Pancreas (tissue), 10 donors: ENCODE measurements around the gene PRDM11. TPM values are rescaled to one million over a fixed set of nuclear protein-coding genes. Genes with fewer than 3 reads are reported as not detected.
A peak's percentile ranks its signal among the peaks of the same experiment; 100 is the strongest.

Experiments
- ATAC-seq, 4 donors: fragments of 200-7000 bp; cut with Tn5 transposase; one replicate each; pipeline versions ENCODE4 v1.8.0 to v1.9.1; 2020; ENCODE audit warnings: mild to moderate bottlenecking in 4 of 4, moderate library complexity in 4 of 4
- DNase-seq, 6 donors: peaks; one replicate each; pipeline ENCODE4 v3.0.0-alpha.2; 2020
- FAIRE-seq: peaks from 2 replicates; lab custom pipeline; 2012; peaks lifted over from hg19 to GRCh38; lab: Jason Lieb, UNC
- H3K27ac ChIP-seq, 4 donors: fragments of 200-600 bp; sonication (generic); 1 replicate in 3 of 4; 2 replicates in 1 of 4; pipeline versions ENCODE4 v1.5.0 to v1.8.0; 2020
- H3K27me3 ChIP-seq, 4 donors: fragments of 200-600 bp; one replicate each; pipeline ENCODE4 v1.8.0; 2021
- H3K36me3 ChIP-seq, 3 donors: fragments of 200-600 bp; sonication (generic) in 1 of 3; one replicate each; pipeline versions ENCODE4 v1.5.0 to v1.8.0; 2020 to 2021
- H3K4me1 ChIP-seq, 3 donors: fragments of 200-600 bp; one replicate each; pipeline ENCODE4 v1.8.0; 2021
- H3K4me3 ChIP-seq, 4 donors: fragments of 200-600 bp; sonication (generic) in 2 of 4; one replicate each; pipeline versions ENCODE4 v1.5.0 to v1.8.0; 2020 to 2021
- H3K9me3 ChIP-seq, 4 donors: fragments of 200-600 bp; one replicate each; pipeline ENCODE4 v1.8.0; 2021
- CTCF ChIP-seq, 4 donors: fragments of 200-600 bp; sonication (generic) in 3 of 4; IDR thresholded peaks; one replicate each; pipeline versions ENCODE4 v1.5.0 to v1.8.0; 2021; ENCODE audit warnings: antibody characterized with exemption in 4 of 4
- WGBS, 2 donors: extraction: QIAGEN DNeasy Blood & Tissue Kit; methylation state at CpG; one replicate each; pipeline ENCODE4 v1.1.7; 2013; 5-methylcytosine and 5-hydroxymethylcytosine counted together
- intact Hi-C, 3 donors: fragments of 100-400 bp; cut with DNase I; formaldehyde crosslinking; loops; one replicate each; pipeline versions ENCODE4 v1.11.1 to v1.14.2; 2022
- polyA plus RNA-seq, 2 donors: library from polyadenylated mRNA; stranded (reverse); fragments of 200-250 nt; gene quantifications; one replicate each; pipeline ENCODE4 v1.2.3, GENCODE V29; 2013
- total RNA-seq, 6 donors: library from RNA; stranded (reverse); fragmentation: NEBNext Ultra II Directional in 4 of 6; extraction: Animal tissue kit (Norgen Biotek cat#: 25700) in 4 of 6; gene quantifications; one replicate each; pipeline versions ENCODE4 v1.2.1 to v1.2.4, GENCODE V29; 2021 to 2023
- donor health status: healthy with polysubstance abuse.
- donor health status: DM: no; HTN: no; CAD: no; lungs with moderate emphysema.
- donor health status: DM: no; HTN: no; CAD: no.
- donor health status: control.
- donor health status: control.
- donor health status: Bipolar disorder and iron deficiency.
- donor health status: DM: yes; HTN: yes; CAD: no.
- donor health status: DM: no; HTN: no; CAD: no.
- donor health status: DM: no; HTN: no; CAD: no.
- donor health status: DM: yes; HTN: yes; CAD: no.

The PRDM11 gene
- total and polyA plus RNA-seq, 8 donors: 3.0 to 8.5 (median 6.4) TPM

GRCh38 chr11:45229401-45230020, 83.1 kb downstream of the PRDM11 start:
- FAIRE-seq (no peak), DNase-seq (no peak), ATAC-seq (no peak)
- TF ChIP-seq CTCF (IDR thresholded peaks at IDR 0.05): no peak
- no peaks in the 10 kb centered on the region for H3K4me1 ChIP-seq
- no peak overlapping the region for H3K4me3 ChIP-seq
- intact Hi-C loops: no loop called here
- peaks cover 0 to 16% (median 0%) of the 10 kb centered on the region in 3 donors for H3K36me3 ChIP-seq
- no peaks in the 10 kb centered on the region for H3K9me3 ChIP-seq
- no peaks in the 10 kb centered on the region for H3K27me3 ChIP-seq
- WGBS, 2 donors: 83 to 85% methylated on average over 5 of the region's 5 CpGs
- H3K27ac ChIP-seq: no peak overlapping the region

DNA sequence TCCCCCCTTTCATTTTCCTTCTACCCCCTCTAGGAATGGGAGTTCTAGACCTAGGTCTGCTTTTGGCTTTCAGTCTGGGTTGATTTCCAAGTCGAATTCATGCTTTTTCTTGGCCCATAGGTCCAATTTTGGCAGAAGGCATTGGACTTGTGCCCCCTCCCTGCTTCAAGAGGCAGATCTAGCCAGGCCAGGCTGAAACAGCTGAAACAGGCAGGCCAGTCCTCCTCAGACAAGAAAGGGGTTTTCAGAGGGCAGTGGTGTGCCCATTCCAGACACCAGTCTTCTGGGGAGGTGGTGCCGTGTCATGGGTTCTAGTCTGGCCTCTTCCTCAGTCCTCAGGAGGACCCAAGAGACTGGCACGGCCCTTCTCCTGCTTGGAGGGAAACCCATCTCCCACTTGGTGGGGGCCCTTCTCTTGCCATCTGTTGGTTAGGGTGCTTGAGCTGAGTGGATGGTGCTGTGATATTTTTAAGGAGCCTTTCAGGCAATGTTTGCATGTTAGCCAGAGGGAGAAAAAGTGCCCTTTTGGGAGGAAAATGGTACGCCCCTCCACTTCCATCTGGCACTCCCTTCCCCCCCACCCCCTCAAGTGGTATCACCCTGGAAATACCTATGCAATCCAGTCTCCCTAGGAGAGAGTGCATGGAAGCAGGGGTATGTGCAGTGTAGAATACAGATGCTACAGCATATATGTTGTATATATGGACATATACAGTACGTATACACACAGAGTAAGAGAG, 86.1 kb downstream of the PRDM11 start:
- no peak for ATAC-seq
- H3K9me3 ChIP-seq: no peaks in the 10 kb centered on the region
- peaks cover 0 to 2% (median 0%) of the 10 kb centered on the region in 3 donors for H3K36me3 ChIP-seq
- H3K27me3 ChIP-seq: no peaks in the 10 kb centered on the region
- intact Hi-C loops: no loop called here
- H3K4me3 ChIP-seq: no peak overlapping the region
- no peak for DNase-seq
- no peak overlapping the region for H3K27ac ChIP-seq
- 85 to 95% methylated on average over 5 of the region's 5 CpGs for WGBS, 2 donors
- no peak for FAIRE-seq
- no peaks in the 10 kb centered on the region for H3K4me1 ChIP-seq
- no peak for TF ChIP-seq CTCF (IDR thresholded peaks at IDR 0.05)

DNA sequence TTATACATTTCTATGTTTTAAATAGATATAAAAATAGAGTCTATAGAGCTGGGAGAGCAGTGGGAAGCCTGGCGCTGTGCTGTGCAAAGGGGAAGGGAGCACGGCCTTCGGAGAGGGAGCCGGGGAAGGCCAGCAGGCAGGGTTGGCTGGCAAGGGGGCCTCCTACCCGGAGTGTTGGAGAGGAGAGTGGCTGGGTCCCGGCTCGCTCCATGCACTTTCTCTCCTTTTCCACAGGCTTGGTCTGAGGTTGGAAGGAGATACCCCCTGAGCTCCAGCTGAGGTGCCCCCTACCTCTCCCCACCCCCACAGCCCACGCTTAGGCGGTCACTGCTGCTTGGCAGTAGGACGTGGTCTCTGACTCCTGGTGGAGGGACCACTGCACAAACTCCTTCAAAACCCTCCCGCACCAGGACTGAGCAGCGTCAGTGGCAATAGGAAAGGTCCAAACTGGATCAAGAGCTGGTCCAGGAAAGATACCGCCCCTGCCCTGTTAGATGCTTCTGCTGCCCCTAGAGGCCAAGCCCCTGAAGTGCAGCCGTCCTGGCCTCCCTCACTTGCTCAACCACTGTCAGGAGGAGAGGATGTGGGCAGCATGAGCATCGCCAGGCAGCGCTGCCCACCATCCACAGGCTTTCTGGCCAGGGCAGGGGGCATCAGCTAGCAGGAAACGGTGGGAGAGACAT, 86.8 kb downstream of the PRDM11 start:
- TF ChIP-seq CTCF (IDR thresholded peaks at IDR 0.05): peak; percentile 81 to 88 (median 84)
- Histone ChIP-seq H3K4me3 (no peak overlapping the region), H3K27me3 (no peaks in the 10 kb centered on the region), H3K27ac (no peak overlapping the region), H3K36me3 (no peaks in the 10 kb centered on the region), H3K9me3 (no peaks in the 10 kb centered on the region), H3K4me1 (no peaks in the 10 kb centered on the region)
- WGBS, 2 donors: 51 to 57% methylated on average over 17 of the region's 17 CpGs
- ATAC-seq: peak in 3 of 4 donors; percentile 88 to 90 (median 89)
- DNase-seq: peak in 5 of 6 donors; percentile 48 to 86 (median 77)
- FAIRE-seq: no peak
- intact Hi-C loops: no loop called here

GRCh38 chr11:45233804-45234170, 87.3 kb downstream of the PRDM11 start:
- Histone ChIP-seq H3K4me3 (no peak overlapping the region), H3K9me3 (no peaks in the 10 kb centered on the region), H3K27me3 (no peaks in the 10 kb centered on the region), H3K27ac (no peak overlapping the region), H3K4me1 (no peaks in the 10 kb centered on the region), H3K36me3 (no peaks in the 10 kb centered on the region)
- no peak for TF ChIP-seq CTCF (IDR thresholded peaks at IDR 0.05)
- intact Hi-C loops: no loop called here
- WGBS, 2 donors: 59 to 67% methylated on average over 14 of the region's 14 CpGs
- no peak for FAIRE-seq
- ATAC-seq: no peak
- no peak for DNase-seq
